Activated CD8-positive, alpha-beta memory T cell treated with anti-CD3 and anti-CD28 coated beads for 36 hours (primary cell): ENCODE measurements around the gene CLNK. TPM values are rescaled to one million over a fixed set of nuclear protein-coding genes. Genes with fewer than 3 reads are reported as not detected.

Source experiments
- CTCF ChIA-PET: fragments of 350-600 bp; sonication (Branson Sonifier 250); formaldehyde crosslinking; loops from one replicate; lab custom pipeline; 2021; ENCODE audit warnings: antibody characterized with exemption; lab: Charles Lee
- POLR2A ChIA-PET: fragments of 350-600 bp; sonication (Branson Sonifier 250); formaldehyde crosslinking; loops from one replicate; lab custom pipeline; 2021; ENCODE audit warnings: antibody characterized with exemption; lab: Charles Lee
- total RNA-seq, 2 experiments: library from RNA; stranded (reverse); gene quantifications; one replicate each; pipeline ENCODE4 v1.2.3, GENCODE V29; 2021

The CLNK gene
- total RNA-seq, 2 experiments from 2014 or later: 0.06 to 0.13 TPM

DNA sequence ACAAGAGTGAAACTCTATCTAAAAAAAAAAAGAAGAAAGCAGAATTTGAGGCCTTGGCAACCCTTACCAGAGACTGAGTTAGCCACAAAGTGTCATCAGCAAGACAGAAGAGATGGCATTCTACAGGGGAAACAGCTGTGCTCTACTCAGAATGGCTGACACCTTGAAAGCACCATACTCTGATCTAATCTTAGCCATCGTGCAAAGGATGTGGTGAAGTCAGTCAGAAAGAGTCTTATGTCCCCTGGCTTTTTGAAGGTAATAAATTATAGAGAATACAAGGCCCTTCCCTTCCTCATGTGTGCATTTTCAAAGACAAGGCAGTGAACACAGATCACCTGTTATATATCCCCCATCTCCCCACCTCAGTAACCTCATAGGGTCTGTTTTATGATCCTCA lies 13.2 kb downstream of the CLNK start:
- ChIA-PET POLR2A (no interaction called here), CTCF (no interaction called here)

DNA sequence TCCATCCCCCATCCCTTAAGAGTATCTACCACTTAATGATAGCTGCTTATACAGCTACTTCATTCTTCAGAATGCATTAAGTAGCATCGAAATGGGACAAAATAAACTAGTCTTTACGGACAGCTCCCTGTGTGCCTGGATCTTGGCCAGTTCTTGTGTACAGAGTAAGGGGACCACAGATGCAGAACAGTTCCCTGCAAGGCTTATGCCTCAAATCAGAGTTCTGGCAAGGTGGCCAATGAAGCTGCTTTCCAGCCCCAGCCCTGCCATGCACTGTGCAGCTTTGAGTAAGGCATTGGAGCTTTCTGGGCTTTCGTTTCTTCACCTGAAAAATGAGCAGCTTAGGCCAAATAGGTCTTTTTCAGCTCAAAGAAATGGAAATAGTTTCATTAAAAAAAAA lies 14.2 kb downstream of the CLNK start:
- POLR2A ChIA-PET: no interaction called here
- CTCF ChIA-PET: no interaction called here

DNA sequence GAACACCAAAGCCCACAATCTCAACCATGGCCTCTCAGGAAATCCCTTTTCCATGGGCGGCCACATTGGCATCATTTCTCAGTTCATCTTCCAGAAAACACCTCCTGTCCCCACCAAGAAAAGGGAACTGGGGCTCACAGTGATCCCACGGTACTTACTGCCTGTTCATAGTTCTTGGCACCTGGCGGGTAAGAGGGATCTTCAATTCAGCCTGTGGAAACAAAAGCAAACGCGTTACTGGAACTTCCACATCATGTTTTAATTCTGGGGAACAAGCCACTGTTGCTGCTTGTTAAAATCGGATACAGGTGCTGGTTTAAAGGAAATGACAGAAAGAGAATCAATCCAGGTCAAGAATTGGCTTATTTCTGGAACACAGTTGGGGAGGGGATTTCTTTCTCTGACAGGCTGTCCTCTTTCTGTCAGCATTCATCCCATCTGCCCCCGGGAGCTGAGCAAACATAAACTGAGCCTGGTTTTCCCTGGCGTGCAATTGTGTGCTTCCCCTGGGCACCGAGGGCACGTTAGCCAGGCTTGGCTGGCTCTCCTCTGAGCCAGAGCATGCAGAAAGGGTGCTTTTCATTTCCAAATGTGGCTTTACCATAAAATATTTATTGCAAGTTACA lies 16.8 kb downstream of the CLNK start:
- POLR2A ChIA-PET: no interaction called here
- CTCF ChIA-PET: no interaction called here

DNA sequence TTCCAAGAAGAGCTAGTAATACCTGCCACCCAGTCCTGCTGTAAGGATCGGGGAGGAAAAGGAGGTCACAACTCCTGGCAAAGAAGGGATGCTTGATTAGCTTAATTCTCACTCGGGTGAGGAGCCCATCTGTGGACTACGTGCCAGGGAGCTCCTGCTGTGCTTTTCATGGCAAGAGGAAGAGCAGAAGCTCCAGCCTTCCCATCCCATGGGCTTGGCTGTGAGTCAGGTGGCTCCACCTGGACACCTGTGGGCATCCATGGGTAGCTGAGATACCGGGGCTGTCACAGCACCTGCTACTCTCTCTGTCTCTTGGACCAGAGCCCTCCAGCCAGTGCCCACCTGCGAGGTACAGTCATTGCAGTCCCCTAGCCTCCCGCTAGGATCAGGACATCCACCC lies 18.0 kb downstream of the CLNK start:
- ChIA-PET POLR2A (no interaction called here), CTCF (no interaction called here)

DNA sequence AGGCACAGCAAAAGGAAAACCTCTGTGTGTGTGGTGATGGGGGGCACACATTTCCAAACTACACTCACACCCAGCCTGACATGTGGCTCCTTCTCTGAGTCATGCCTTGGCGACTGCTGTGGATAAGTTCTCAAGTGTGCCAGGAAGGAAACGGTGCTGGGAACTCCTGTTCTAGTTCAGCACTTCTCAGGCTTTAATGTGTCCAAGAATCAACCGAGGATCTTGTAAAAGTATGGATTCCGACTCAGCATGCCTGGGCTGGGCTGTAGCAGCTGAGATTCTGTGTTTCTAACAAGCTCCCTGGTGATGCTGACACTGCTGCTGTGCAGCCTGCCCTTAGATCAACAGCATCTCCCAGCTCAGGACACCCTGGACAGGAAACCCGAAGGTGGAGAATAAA lies 20.2 kb downstream of the CLNK start:
- CTCF ChIA-PET: no interaction called here
- POLR2A ChIA-PET: no interaction called here

DNA sequence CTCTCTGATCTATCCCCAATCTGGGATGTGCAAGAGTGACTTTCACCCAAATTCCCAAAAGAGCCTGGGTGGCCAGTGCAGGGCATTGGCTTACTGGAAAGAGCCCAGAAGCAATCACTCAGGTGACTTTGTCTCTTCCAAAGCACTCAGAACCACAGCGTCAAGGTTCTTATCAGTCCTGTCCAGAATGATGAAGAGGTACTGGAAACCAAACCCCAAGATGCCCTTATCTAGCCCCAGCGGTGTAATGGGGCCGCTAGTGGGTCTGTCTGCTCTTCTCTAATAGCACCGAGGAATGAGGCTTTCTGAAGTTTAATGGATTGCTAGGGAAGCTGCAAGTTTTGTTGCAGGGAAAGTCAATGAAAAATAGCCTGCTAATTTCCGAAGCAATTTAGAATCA lies 21.6 kb downstream of the CLNK start:
- ChIA-PET CTCF (no interaction called here), POLR2A (no interaction called here)

DNA sequence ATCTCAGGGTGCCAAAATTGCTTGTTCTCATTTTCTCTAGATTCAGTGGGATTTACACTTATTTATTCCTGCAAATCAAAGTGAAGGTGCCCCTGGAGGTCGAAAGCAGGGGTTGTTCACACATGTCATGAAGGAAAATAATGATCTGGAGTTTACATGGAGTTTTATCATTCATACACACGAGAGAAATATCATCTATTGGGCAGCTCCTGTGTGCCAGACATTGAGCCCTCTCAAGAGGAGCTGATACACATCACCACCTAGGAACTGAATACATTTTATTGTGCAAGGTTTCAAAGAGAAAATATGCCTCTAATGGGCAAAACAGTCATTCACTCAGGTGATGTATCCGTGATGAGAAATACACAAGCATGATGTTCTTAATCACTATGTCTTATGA lies 23.5 kb downstream of the CLNK start:
- POLR2A ChIA-PET: no interaction called here
- CTCF ChIA-PET: interaction anchor here (0.9 kb wide), 1 partner anchor 408 kb away, joined by 3 read pairs; no protein-coding TSS in a partner anchor

DNA sequence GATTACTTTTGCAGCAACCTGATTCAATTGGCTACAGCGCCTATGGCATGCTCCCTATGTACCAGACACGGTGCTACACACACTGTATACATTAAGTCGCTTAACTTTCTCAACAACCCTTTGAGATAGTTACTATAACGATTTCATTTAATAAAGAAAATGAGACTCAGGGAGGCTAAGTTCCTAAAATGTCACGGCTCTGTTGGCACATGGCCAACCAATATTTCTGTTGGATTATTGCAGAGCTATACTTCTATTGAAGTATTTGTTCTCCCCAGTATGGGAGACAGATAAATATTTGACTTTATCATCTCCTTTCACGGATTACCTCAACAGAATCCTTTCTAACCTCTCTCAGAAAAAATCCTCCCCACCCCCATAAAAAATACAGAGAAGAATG lies 25.3 kb downstream of the CLNK start:
- ChIA-PET POLR2A (no interaction called here), CTCF (interaction anchor here (0.6 kb wide), 1 partner anchor 184 kb away, joined by 4 read pairs; no protein-coding TSS in a partner anchor)

DNA sequence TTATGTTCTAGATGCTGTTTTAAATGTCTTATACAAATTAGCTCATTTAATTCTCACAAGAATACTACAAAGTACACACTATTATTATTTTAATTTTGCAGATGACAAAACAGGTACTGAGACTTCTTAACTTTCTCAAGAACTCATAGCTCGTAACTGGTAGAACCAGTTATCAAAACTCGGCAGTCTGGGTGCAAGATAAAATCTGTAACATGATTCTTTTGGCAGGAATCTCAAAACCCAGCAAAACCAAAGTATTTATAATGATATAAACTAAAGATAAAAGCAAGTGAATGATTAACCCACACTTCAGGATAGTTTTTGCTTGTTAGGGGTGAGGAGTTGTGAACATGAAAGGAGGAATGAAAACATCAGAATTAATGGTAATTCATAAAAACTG lies 27.6 kb downstream of the CLNK start:
- ChIA-PET CTCF (no interaction called here), POLR2A (no interaction called here)

DNA sequence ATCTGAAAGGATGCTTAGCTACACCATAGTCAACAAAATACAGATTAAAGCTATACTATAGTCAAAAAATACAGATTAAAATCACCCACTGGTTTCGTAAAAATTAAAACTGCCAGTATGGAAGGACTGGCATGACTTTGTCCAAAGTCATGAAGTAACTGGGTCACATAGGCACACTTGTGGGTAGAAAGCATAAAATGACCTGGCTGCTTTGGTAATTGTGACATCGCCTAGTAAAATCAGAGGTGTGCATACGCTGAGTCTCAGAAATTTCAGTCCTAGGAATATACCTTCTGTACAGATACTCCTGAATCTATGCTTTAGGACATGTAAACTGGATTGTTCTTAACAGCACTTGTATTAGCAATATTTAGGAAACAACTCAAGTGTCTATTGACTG lies 28.1 kb downstream of the CLNK start:
- CTCF ChIA-PET: no interaction called here
- POLR2A ChIA-PET: no interaction called here

DNA sequence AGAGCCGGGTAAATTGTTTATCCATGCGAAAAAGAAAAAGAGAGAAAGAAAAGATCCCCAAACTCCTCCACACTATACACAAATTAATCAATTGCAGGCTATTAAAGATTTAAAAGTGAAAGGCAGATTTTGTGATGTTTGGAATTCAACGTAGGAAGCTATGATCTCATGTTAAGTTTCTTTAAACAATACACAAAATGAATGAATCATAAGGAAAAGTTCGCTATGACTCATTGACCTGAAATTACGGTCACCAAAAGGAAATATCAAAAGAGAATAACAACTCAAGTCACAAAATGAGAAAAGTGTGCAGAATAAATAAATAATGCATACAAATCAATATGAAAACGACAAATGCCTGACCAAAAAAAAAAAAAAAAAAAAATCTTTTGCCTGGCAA lies 28.6 kb downstream of the CLNK start:
- CTCF ChIA-PET: no interaction called here
- POLR2A ChIA-PET: no interaction called here

DNA sequence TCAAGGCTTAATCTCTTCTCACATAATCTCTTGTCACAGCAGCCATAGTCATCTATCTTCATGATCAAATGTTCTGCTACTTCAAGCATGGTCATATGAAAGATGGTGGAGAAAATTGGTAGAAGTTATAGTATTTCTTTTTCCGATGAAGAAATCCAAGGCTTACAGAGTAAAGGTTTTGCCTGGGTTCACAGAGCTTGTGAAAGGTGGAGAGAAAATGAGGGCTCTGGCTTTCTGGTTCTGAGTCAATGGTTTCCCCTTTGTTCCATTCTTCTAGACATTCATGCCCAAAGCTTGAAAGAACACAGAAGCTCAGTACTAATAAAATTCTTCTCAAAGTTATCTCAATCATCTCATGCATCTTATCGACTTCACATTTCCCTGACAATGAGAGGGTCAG lies 36.1 kb downstream of the CLNK start:
- ChIA-PET POLR2A (no interaction called here), CTCF (no interaction called here)

DNA sequence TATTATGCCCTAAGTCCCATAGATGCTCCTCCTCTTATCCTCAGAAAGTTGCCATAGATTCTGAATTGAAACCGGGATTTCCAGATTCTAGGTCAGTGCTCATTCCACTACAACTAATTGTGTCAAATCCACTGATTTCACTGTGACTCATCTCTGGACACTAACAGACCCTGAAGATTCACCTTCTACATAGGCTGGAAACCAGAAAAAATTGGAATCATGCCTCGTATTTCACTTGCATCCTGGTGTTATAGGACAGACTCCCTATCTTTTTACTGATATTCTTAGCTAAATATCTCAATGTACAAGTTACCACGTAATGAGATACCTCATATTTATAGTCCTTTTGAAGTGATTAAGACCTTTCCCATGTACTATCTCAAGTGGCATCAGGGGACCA lies 36.7 kb downstream of the CLNK start:
- ChIA-PET POLR2A (no interaction called here), CTCF (no interaction called here)

DNA sequence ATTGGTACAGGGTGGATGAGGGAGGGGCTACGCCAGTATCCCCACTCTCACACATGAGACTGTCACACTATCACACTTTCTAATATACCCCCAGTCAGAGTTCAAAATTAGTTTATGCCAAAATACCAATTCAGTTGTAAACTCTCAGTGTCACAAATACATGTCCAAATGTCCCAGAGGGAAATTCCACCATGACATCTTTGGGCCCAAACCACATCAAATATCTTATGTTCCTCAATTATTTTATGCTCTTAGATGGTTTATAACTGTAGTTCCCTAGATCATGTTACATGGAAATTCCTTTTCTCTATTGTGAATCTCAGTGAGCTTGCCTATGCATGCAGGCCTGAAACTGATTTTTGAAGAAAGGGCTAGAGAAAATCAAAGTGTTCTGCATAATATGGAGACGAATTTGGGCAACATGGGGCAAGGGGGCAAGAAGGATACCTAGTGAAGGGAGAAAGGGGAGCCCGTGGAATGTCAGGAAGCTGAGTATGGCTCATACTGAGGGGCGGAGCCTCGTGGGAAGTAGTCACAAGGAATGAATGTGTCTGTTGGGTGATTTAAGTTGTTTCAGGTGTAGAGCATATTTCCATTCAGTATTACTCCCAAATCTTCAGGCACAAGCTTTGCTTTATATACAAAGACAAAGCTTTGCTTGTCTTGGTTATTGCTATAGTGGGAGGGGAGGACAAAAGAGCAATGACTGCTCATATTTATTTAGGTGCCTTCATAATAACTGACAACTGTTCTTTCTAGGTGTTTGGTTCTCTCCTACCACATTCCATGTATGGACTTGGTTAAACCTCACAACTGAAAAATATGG lies 40.8 kb downstream of the CLNK start:
- CTCF ChIA-PET: no interaction called here
- POLR2A ChIA-PET: no interaction called here

DNA sequence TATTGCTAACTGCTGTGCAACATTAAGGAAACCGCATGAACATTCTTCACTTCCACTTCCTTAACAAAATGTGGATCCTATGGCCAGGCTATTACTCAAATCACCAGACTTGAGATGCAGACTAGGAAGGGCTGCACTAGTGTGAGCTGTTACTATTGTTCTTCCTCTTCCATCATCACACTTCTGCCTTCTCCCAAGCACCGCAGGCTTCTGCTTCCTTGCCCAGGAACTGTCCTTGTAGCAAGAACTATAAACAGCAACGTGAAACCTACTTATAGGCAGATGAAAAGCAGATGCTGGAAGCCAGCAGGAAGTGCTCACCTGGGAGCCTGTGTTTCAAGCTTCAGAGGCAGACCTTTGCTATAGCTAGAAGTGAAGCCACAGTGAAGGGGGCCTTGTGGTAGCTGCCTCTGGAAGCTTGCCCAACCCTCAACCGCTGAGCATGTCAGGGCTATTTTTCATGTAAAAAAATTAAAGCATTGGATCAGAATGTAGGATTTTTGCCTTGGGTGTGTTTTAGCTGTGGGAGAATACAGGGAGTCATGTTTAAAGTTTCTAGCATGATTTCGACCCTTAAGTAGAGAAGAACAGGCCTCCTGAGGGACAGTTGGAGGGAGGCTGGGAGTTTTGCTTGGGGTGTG lies 43.9 kb downstream of the CLNK start:
- CTCF ChIA-PET: no interaction called here
- POLR2A ChIA-PET: no interaction called here

DNA sequence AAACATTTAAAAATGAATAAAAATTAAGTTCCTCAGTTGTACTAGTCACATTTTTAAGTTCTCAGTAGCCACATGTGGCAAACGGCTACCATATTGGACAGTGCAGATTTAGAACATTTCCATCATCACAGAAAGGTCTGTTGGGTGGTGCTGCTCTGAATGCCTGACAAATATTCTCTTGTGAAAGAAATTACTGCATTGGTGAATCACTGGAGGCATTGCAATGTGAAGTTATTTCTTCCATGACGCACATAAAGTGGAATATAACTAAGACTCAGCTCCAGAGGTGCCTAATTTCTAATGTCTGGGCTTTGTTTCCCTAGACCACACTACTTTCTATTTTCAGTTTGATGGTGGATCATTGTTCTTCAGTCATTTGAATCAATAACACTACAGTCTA lies 44.9 kb downstream of the CLNK start:
- POLR2A ChIA-PET: no interaction called here
- CTCF ChIA-PET: interaction anchor here (0.6 kb wide), 1 partner anchor 36 kb away, joined by 3 read pairs; no protein-coding TSS in a partner anchor

DNA sequence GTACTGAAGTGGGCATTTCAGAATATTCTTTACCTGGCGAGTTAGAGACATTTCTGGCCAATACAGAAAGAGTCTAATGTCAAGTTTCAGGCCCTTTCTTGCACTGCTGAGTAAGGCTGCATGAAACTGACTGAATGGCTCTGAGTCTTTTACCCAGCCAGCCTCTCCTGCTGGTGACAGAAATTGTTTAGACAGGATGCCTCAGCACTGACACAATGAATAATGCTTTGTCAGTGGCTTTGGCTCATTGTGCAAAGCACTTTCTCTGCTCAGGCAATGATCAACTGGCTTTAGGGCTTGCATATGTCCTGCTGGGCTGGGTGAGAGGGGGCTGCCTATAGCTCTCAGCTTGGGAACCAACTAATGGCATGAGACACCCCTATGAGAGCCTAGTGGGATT lies 45.5 kb downstream of the CLNK start:
- ChIA-PET CTCF (interaction anchor here (0.6 kb wide), 1 partner anchor 37 kb away, joined by 3 read pairs; no protein-coding TSS in a partner anchor), POLR2A (no interaction called here)

DNA sequence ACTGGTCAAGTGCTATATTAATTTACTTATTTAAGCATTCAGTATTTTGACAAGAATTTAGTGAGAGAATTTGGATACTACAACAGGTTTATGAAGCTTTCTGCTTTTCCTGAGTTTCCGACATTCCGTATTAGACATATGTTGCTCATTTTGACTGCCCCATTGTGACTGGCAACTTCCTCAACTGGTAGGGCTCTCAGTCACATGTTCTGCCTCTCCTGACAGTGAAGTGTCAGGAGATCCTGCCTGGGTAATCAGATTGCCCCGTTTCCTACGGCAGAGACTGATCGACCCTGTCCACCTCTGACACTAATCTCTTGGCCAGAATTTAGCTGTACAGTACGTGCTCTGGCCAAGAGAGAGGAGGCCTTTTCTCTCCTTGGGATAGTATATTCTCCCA lies 49.5 kb downstream of the CLNK start:
- ChIA-PET CTCF (no interaction called here), POLR2A (no interaction called here)

DNA sequence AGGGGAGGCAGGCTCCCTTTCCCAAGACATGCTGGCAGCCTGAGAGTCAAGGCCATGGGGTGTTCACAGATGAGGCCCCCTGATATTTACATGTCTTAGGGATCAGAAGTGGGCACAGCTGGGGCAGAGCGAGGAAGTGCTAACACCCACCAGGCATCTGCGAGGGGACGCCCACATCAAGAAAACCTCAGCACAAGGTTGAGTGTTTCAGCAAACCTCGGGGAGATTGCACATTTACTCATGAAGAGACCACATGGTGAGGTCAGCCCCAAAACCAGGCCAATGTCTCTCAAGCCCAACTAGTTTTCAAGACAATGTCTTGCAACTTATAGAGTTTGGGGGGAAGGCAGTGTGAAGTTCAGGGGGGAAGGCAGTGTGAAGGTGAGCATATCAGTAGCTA lies 55.2 kb downstream of the CLNK start:
- ChIA-PET CTCF (no interaction called here), POLR2A (no interaction called here)

DNA sequence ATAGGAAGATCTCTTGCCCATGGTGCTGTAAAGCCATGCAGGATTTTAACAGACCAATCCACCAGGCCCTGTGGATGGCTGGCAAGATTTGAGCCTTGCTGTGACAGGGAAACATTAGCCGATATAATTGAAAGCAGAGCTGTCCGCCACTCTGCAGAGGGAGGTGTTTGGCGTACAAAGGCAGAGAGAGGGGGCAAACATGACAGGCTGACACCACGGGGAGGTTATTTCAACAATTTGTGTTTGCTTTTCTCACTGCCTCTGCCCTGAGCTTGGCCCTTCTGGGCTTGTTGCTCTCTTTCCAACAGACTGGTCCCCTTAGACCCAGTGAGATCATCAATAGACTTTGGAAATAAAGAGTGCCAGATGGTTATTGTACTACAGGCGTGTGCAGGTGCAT lies 59.4 kb downstream of the CLNK start:
- CTCF ChIA-PET: no interaction called here
- POLR2A ChIA-PET: no interaction called here

DNA sequence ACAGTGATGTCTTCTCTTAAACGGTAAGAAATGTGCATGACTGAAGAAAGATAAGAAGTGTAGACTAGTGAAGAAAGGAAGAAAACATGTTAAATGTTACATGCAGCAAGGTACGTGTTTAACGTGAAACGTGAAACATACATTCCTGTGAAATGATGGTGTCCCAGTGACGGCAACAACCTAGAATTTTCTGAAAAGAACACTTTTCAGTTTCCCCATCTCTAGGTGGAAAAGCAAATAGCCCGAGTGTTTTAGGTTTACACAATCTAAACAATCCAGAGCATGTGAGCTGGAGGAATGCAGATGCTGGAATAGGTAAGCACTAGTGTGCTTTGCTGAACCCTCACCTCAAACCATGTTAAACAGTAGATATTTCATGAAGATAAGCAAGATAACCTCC lies 60.7 kb downstream of the CLNK start:
- ChIA-PET POLR2A (no interaction called here), CTCF (interaction anchor here (0.7 kb wide), 1 partner anchor 740 kb away, joined by 3 read pairs; no protein-coding TSS in a partner anchor)
